SU-DHL-6 (cell line): ENCODE data around the gene PRADC1.

Experiments
- H2AFZ ChIP-seq: fragments of 200-600 bp; sonication (generic); 2 replicates; pipeline ENCODE4 v1.6.1; 2014; ENCODE audit warnings: low read depth, mild to moderate bottlenecking, moderate library complexity, mixed read lengths, antibody characterized with exemption, low read length; ENCODE audit not compliant: severe bottlenecking
- H3F3A ChIP-seq: fragments of 200-600 bp; shearing (Covaris generic); 2 replicates; pipeline ENCODE4 v1.6.0; 2016; ENCODE audit warnings: antibody characterized with exemption, mild to moderate bottlenecking; ENCODE audit not compliant: insufficient read depth
- H3K27ac ChIP-seq: fragments of 200-600 bp; sonication (generic); 2 replicates; pipeline ENCODE4 v1.5.1; 2016; ENCODE audit warnings: low read depth, mild to moderate bottlenecking, low read length, moderate library complexity, mixed read lengths
- H3K27me3 ChIP-seq: fragments of 200-600 bp; sonication (generic), shearing (Covaris generic); 2 replicates; pipeline ENCODE4 v1.6.0; 2014; ENCODE audit warnings: mild to moderate bottlenecking, low read length
- H3K36me3 ChIP-seq: fragments of 200-600 bp; sonication (generic); 2 replicates; pipeline ENCODE4 v1.6.1; 2014; ENCODE audit warnings: mild to moderate bottlenecking, low read length, mixed read lengths
- H3K4me2 ChIP-seq: fragments of 300-600, 200-600 bp; shearing (Covaris generic), sonication (generic); 2 replicates; pipeline ENCODE4 v1.6.0; 2014; ENCODE audit warnings: low read length, low read depth, mild to moderate bottlenecking; ENCODE audit not compliant: poor library complexity, severe bottlenecking
- H3K4me3 ChIP-seq: fragments of 200-600 bp; sonication (generic); 2 replicates; pipeline ENCODE4 v1.5.1; 2014; ENCODE audit warnings: antibody characterized with exemption, low read length, mild to moderate bottlenecking, mixed read lengths; ENCODE audit not compliant: insufficient read depth, poor library complexity, severe bottlenecking
- H3K79me2 ChIP-seq: fragments of 200-600 bp; sonication (generic); 2 replicates; pipeline ENCODE4 v1.6.1; 2014; ENCODE audit warnings: mild to moderate bottlenecking, low read length, moderate library complexity; ENCODE audit not compliant: insufficient read depth
- H3K9ac ChIP-seq: fragments of 200-600 bp; sonication (generic); 2 replicates; pipeline ENCODE4 v1.7.0; 2014; ENCODE audit warnings: mild to moderate bottlenecking, low read length
- H3K9me2 ChIP-seq: fragments of 200-600 bp; sonication (generic); replicated peaks from 2 replicates; pipeline ENCODE4 v1.6.1; 2014; ENCODE audit warnings: low read length; ENCODE audit not compliant: insufficient read depth
- H3K9me3 ChIP-seq: fragments of 200-600 bp; sonication (generic); 2 replicates; pipeline ENCODE4 v1.6.1; 2014; ENCODE audit warnings: low read length, mixed read lengths; ENCODE audit not compliant: insufficient read depth
- H4K20me1 ChIP-seq: fragments of 200-600 bp; sonication (generic); 2 replicates; pipeline ENCODE4 v1.6.1; 2014; ENCODE audit warnings: low read depth, mild to moderate bottlenecking, antibody characterized with exemption, low read length, moderate library complexity, mixed read lengths
- CTCF ChIP-seq: fragments of 200-600 bp; sonication (generic); IDR thresholded peaks from one replicate; pipeline ENCODE4 v1.5.1; 2017; ENCODE audit warnings: antibody characterized with exemption, mild to moderate bottlenecking, low read length, moderate library complexity; ENCODE audit not compliant: insufficient read depth, poor library complexity, severe bottlenecking
- EZH2phosphoT487 ChIP-seq: fragments of 200-600 bp; sonication (generic), shearing (Covaris generic); conservative IDR thresholded peaks from 2 replicates; pipeline ENCODE4 v1.6.1; 2018; ENCODE audit warnings: mild to moderate bottlenecking, antibody characterized with exemption, low read length, moderate library complexity, mixed read lengths

Gene PRADC1

GRCh38 chr2:73225513-73226360 is 7.3 kb downstream of the PRADC1 start:
- Histone ChIP-seq H3K4me2 (no peak overlapping the region), H2AFZ (no peak overlapping the region), H3K36me3 (no peaks in the 10 kb centered on the region), H3K4me3 (no peak overlapping the region), H3K9ac (no peak overlapping the region), H3F3A (no peaks in the 10 kb centered on the region), H3K79me2 (no peaks in the 10 kb centered on the region), H3K9me2 (no peaks in the 10 kb centered on the region), H3K9me3 (no peaks in the 10 kb centered on the region), H4K20me1 (no peaks in the 10 kb centered on the region), H3K27ac (no peak overlapping the region), H3K27me3 (no peaks in the 10 kb centered on the region)
- TF ChIP-seq CTCF (no peak), EZH2phosphoT487 (no peak)

GRCh38 chr2:73223821-73224220 is 9.2 kb downstream of the PRADC1 start:
- no peak overlapping the region for H3K4me3 ChIP-seq
- no peaks in the 10 kb centered on the region for H3F3A ChIP-seq
- no peak overlapping the region for H3K9ac ChIP-seq
- TF ChIP-seq EZH2phosphoT487: no peak
- TF ChIP-seq CTCF: no peak
- H4K20me1 ChIP-seq: no peaks in the 10 kb centered on the region
- H2AFZ ChIP-seq: no peak overlapping the region
- no peaks in the 10 kb centered on the region for H3K79me2 ChIP-seq
- no peaks in the 10 kb centered on the region for H3K27me3 ChIP-seq
- no peaks in the 10 kb centered on the region for H3K9me2 ChIP-seq
- H3K4me2 ChIP-seq: no peak overlapping the region
- H3K27ac ChIP-seq: no peak overlapping the region
- H3K9me3 ChIP-seq: no peaks in the 10 kb centered on the region
- no peaks in the 10 kb centered on the region for H3K36me3 ChIP-seq

- no peak overlapping the region for H2AFZ ChIP-seq
- H3K9me2 ChIP-seq: no peaks in the 10 kb centered on the region
- H3K79me2 ChIP-seq: peaks cover 43% of the 10 kb centered on the region
- no peak overlapping the region for H3K27ac ChIP-seq
- H3K27me3 ChIP-seq: no peaks in the 10 kb centered on the region
- H3K4me3 ChIP-seq: no peak overlapping the region
- H3K9me3 ChIP-seq: no peaks in the 10 kb centered on the region
- TF ChIP-seq EZH2phosphoT487 (no peak), CTCF (no peak)
- no peaks in the 10 kb centered on the region for H4K20me1 ChIP-seq
- no peaks in the 10 kb centered on the region for H3F3A ChIP-seq
- no peaks in the 10 kb centered on the region for H3K36me3 ChIP-seq
- no peak overlapping the region for H3K4me2 ChIP-seq
- no peak overlapping the region for H3K9ac ChIP-seq
Measured at GRCh38 chr2:73218298-73218697, 14.7 kb downstream of the PRADC1 start.
